SK-N-SH (cell line): ENCODE data around the gene RPL10. TPM values are rescaled to one million over a fixed set of nuclear protein-coding genes. Genes with fewer than 3 reads are reported as not detected.
A peak's percentile ranks its signal among the peaks of the same experiment; 100 is the strongest.
"Not testable (repeated sequence)": the region's sequence is repeated elsewhere in the genome, so short reads cannot be mapped to it uniquely, and the experiment has no call there.

Experiments used
- CTCF ChIA-PET: fragments of 300-600, 350-600 bp; formaldehyde crosslinking; extraction: SDS; loops from one replicate; lab custom pipeline; 2021; lab: Yijun Ruan, JAX
- POLR2A ChIA-PET: fragments of 350-600 bp; sonication (Branson Sonifier 250); formaldehyde crosslinking; extraction: SDS; loops from one replicate; lab custom pipeline; 2020; ENCODE audit warnings: antibody characterized with exemption, inconsistent platforms; lab: Yijun Ruan, JAX
- DNase-seq: peaks from one replicate; pipeline ENCODE4 v3.0.0; 2012
- H2AFZ ChIP-seq: fragments of 200-600 bp; sonication (generic); 2 replicates; pipeline ENCODE4 v1.8.1; 2016; ENCODE audit warnings: antibody characterized with exemption, mild to moderate bottlenecking, low read depth
- H3F3A ChIP-seq: fragments of 200-600 bp; sonication (generic); replicated peaks from 2 replicates; pipeline ENCODE3; 2016; ENCODE audit warnings: antibody characterized with exemption, mild to moderate bottlenecking; ENCODE audit not compliant: insufficient read depth
- H3K27ac ChIP-seq, 2 experiments: fragments of 200-500 bp in 1 of 2; fragments of 200-600 bp in 1 of 2; sonication (Bioruptor generic) in 1 of 2; sonication (generic), shearing (Covaris generic) in 1 of 2; 2 replicates each; pipeline versions ENCODE4 v1.5.1 to v1.6.1; 2014 to 2016; ENCODE audit warnings: low read depth in 2 of 2, inconsistent platforms in 1 of 2, low read length in 1 of 2, mild to moderate bottlenecking in 1 of 2, mixed read lengths in 1 of 2
- H3K27me3 ChIP-seq: fragments of 200-600 bp; sonication (generic), shearing (Covaris generic); 2 replicates; pipeline ENCODE4 v1.6.1; 2016; ENCODE audit warnings: mixed run types; ENCODE audit not compliant: insufficient read depth
- H3K36me3 ChIP-seq, 2 experiments: fragments of 200-500 bp in 1 of 2; fragments of 200-600 bp in 1 of 2; sonication (Bioruptor generic) in 1 of 2; sonication (generic) in 1 of 2; replicated peaks in 1 of 2; 2 replicates each; pipeline versions ENCODE3 to v1.5.1; 2014 to 2016; ENCODE audit warnings: low read length in 1 of 2, mild to moderate bottlenecking in 1 of 2; ENCODE audit not compliant: insufficient read depth in 2 of 2, control insufficient read depth in 1 of 2
- H3K4me1 ChIP-seq, 2 experiments: fragments of 200-500 bp in 1 of 2; fragments of 200-600 bp in 1 of 2; sonication (Bioruptor generic) in 1 of 2; sonication (generic), shearing (Covaris generic) in 1 of 2; 2 replicates each; pipeline versions ENCODE4 v1.5.1 to v1.6.1; 2014 to 2016; ENCODE audit warnings: low read depth in 1 of 2, low read length in 1 of 2, mixed run types in 1 of 2; ENCODE audit not compliant: insufficient read depth in 2 of 2, control insufficient read depth in 1 of 2
- H3K4me2 ChIP-seq: fragments of 200-600 bp; sonication (generic), shearing (Covaris generic); 2 replicates; pipeline ENCODE4 v1.6.1; 2017; ENCODE audit warnings: mixed run types
- H3K4me3 ChIP-seq, 2 experiments: fragments of 200-500 bp in 1 of 2; fragments of 200-600 bp in 1 of 2; sonication (Bioruptor generic) in 1 of 2; sonication (generic), shearing (Covaris generic) in 1 of 2; 2 replicates each; pipeline versions ENCODE4 v1.5.1 to v1.8.1; 2014 to 2016; ENCODE audit warnings: low read depth in 2 of 2, inconsistent platforms in 1 of 2, low read length in 1 of 2, mild to moderate bottlenecking in 1 of 2, mixed read lengths in 1 of 2, moderate library complexity in 1 of 2
- H3K79me2 ChIP-seq: fragments of 200-600 bp; sonication (generic); 2 replicates; pipeline ENCODE4 v1.8.1; 2017; ENCODE audit warnings: mild to moderate bottlenecking; ENCODE audit not compliant: insufficient read depth
- H3K9ac ChIP-seq: fragments of 200-600 bp; sonication (generic); 2 replicates; pipeline ENCODE4 v1.6.1; 2017; ENCODE audit warnings: mixed run types
- H3K9me2 ChIP-seq: fragments of 200-600 bp; sonication (generic); 2 replicates; pipeline ENCODE4 v1.6.1; 2017; ENCODE audit warnings: mixed run types
- H3K9me3 ChIP-seq: fragments of 200-600 bp; sonication (generic); 2 replicates; pipeline ENCODE4 v1.6.1; 2017; ENCODE audit warnings: mixed run types, mild to moderate bottlenecking, moderate library complexity
- H4K20me1 ChIP-seq: fragments of 200-600 bp; sonication (generic); 2 replicates; pipeline ENCODE4 v1.6.1; 2017; ENCODE audit warnings: mild to moderate bottlenecking, mixed run types; ENCODE audit not compliant: insufficient read depth
- ELF1 ChIP-seq: IDR thresholded peaks from 2 replicates; pipeline ENCODE4 v1.4.0; 2012
- JUND ChIP-seq: IDR thresholded peaks from 2 replicates; pipeline ENCODE4 v1.4.0; 2012
- NRF1 ChIP-seq: IDR thresholded peaks from 2 replicates; pipeline ENCODE4 v1.6.1; 2012; ENCODE audit warnings: low read depth, mild to moderate bottlenecking, low read length
- PBX3 ChIP-seq: IDR thresholded peaks from 2 replicates; pipeline ENCODE4; 2012
- RAD21 ChIP-seq: IDR thresholded peaks from 2 replicates; pipeline ENCODE4 v1.6.1; 2012; ENCODE audit warnings: mild to moderate bottlenecking, low read length
- WGBS: methylation state at CpG from one replicate; pipeline ENCODE4 v1.1.6; 2017; ENCODE audit warnings: low lambda C conversion rate; 5-methylcytosine and 5-hydroxymethylcytosine counted together
- polyA plus RNA-seq, 3 experiments: library from polyadenylated mRNA; depleted of rRNA; stranded (reverse); fragments of >200 nt; gene quantifications; 2 replicates each; pipeline ENCODE4 v1.2.3, GENCODE V29; 2012
- TF ChIP-seq, protein P1 (sequence below): fragments of 200-600 bp; sonication (generic); IDR thresholded peaks from 2 replicates; pipeline ENCODE4 v1.6.1; 2017; ENCODE audit warnings: antibody characterized with exemption, mild to moderate bottlenecking, moderate library complexity

The RPL10 gene
- polyA plus RNA-seq, 1 of the 3 experiments (the other 2 are of a cell fraction): 4,562 TPM

GRCh38 chrX:154384284-154384892 is 13.8 kb upstream of the RPL10 start:
- POLR2A ChIA-PET: interaction anchor here (0.9 kb wide), 1 partner anchor 75 kb away, joined by 3 read pairs; no protein-coding TSS in a partner anchor
- TF ChIP-seq, protein P1, sequence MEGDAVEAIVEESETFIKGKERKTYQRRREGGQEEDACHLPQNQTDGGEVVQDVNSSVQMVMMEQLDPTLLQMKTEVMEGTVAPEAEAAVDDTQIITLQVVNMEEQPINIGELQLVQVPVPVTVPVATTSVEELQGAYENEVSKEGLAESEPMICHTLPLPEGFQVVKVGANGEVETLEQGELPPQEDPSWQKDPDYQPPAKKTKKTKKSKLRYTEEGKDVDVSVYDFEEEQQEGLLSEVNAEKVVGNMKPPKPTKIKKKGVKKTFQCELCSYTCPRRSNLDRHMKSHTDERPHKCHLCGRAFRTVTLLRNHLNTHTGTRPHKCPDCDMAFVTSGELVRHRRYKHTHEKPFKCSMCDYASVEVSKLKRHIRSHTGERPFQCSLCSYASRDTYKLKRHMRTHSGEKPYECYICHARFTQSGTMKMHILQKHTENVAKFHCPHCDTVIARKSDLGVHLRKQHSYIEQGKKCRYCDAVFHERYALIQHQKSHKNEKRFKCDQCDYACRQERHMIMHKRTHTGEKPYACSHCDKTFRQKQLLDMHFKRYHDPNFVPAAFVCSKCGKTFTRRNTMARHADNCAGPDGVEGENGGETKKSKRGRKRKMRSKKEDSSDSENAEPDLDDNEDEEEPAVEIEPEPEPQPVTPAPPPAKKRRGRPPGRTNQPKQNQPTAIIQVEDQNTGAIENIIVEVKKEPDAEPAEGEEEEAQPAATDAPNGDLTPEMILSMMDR: peak; percentile 51
- TF ChIP-seq NRF1 (no peak), RAD21 (peak; percentile 44), PBX3 (no peak), JUND (no peak), ELF1 (no peak)
- Histone ChIP-seq H2AFZ (no peak overlapping the region), H3K4me1 (peaks cover 0 to 17% of the 10 kb centered on the region in 2 experiments; a peak in 1 of 4 replicates), H3K79me2 (peaks cover 22% of the 10 kb centered on the region), H4K20me1 (no peaks in the 10 kb centered on the region), H3K4me3 (no peak overlapping the region), H3K27ac (no peak overlapping the region), H3K9me3 (no peaks in the 10 kb centered on the region), H3K36me3 (no peaks in the 10 kb centered on the region), H3F3A (peaks cover 6% of the 10 kb centered on the region), H3K27me3 (no peaks in the 10 kb centered on the region; the same call in 1 of the 2 replicates), H3K9me2 (no peaks in the 10 kb centered on the region), H3K4me2 (no peak overlapping the region), H3K9ac (no peak overlapping the region)
- DNase-seq: peak; percentile 53
- WGBS: 57% methylated on average over 4 of the region's 8 CpGs
- CTCF ChIA-PET: interaction anchor here (0.9 to 1.4 kb wide), 3 partner anchors 10 to 150 kb away, joined by 3 to 5 read pairs (median 3); no protein-coding TSS in a partner anchor

- H3K9ac ChIP-seq, H3K4me2 ChIP-seq, H3F3A ChIP-seq, H3K9me3 ChIP-seq, POLR2A ChIA-PET, H2AFZ ChIP-seq, H3K27me3 ChIP-seq, H3K9me2 ChIP-seq, H3K27ac ChIP-seq, H3K4me3 ChIP-seq, H3K36me3 ChIP-seq, DNase-seq, H3K79me2 ChIP-seq, CTCF ChIA-PET, H3K4me1 ChIP-seq, H4K20me1 ChIP-seq: not testable (repeated sequence)
- WGBS: no CpG with 5 or more reads among the region's 20 CpGs
Measured at GRCh38 chrX:154388094-154388493, 10.1 kb upstream of the RPL10 start.

- H3K4me1 ChIP-seq, CTCF ChIA-PET, POLR2A ChIA-PET: not testable (repeated sequence)
Measured at GRCh38 chrX:154388649-154389048, 9.5 kb upstream of the RPL10 start.

GRCh38 chrX:154389812-154390747 is 8.1 kb upstream of the RPL10 start:
- H3K36me3 ChIP-seq, H3K9me3 ChIP-seq, H4K20me1 ChIP-seq, H3K4me1 ChIP-seq, H3F3A ChIP-seq, DNase-seq, H3K27me3 ChIP-seq, H3K9me2 ChIP-seq, H3K4me3 ChIP-seq, POLR2A ChIA-PET, H3K79me2 ChIP-seq, H3K9ac ChIP-seq, H2AFZ ChIP-seq, H3K27ac ChIP-seq, H3K4me2 ChIP-seq, CTCF ChIA-PET: not testable (repeated sequence)
- WGBS: no CpG with 5 or more reads among the region's 121 CpGs

More at GRCh38 chrX:154388649-154389048, 9.5 kb upstream of the RPL10 start:
- WGBS: no CpG with 5 or more reads among the region's 16 CpGs
- not testable (repeated sequence) for H2AFZ ChIP-seq, H3K9me2 ChIP-seq, H3K9ac ChIP-seq, H3K4me2 ChIP-seq, H3K27ac ChIP-seq, H3F3A ChIP-seq, H3K79me2 ChIP-seq, H3K36me3 ChIP-seq, H3K9me3 ChIP-seq, H3K4me3 ChIP-seq, DNase-seq, H4K20me1 ChIP-seq, H3K27me3 ChIP-seq
